Right lobe of liver (tissue), 4 donors: Measurements from ENCODE around the gene DKKL1.

ENCODE experiments used
- CTCF ChIP-seq, 4 donors: fragments of 200-600 bp in 3 of 4; fragments of 450-650 bp in 1 of 4; IDR thresholded peaks; one replicate each; pipeline versions ENCODE4 v1.5.1 to v1.8.0; 2016 to 2022; ENCODE audit warnings: antibody characterized with exemption in 4 of 4, mild to moderate bottlenecking in 2 of 4
- POLR2A ChIP-seq: fragments of 450-650 bp; IDR thresholded peaks from one replicate; pipeline ENCODE4 v1.6.1; 2017; ENCODE audit warnings: antibody characterized with exemption, mild to moderate bottlenecking
- donor health status: DM: no; HTN: no; CAD: no.
- donor health status: DM: no; HTN: no; CAD: no.
- donor health status: DM: no; HTN: yes; CAD: no.

GRCh38 chr19:49407482-49408015 is 43.9 kb downstream of the DKKL1 start:
- no peak for TF ChIP-seq CTCF (IDR thresholded peaks at IDR 0.05)
- TF ChIP-seq POLR2A: no peak
